CD4-positive, alpha-beta T cell treated with Interferon alpha-2 for 1 hour (primary cell): ENCODE data around the gene CHST12.
"Not testable (repeated sequence)": the region's sequence is repeated elsewhere in the genome, so short reads cannot be mapped to it uniquely, and the experiment has no call there.

Experiments
- DNase-seq, 2 donors: peaks; one replicate each; pipeline ENCODE4 v3.0.0-alpha.2; 2020 to 2022

The CHST12 gene

GRCh38 chr7:2466675-2467074, 63.3 kb downstream of the CHST12 start:
- no peak for DNase-seq

- no peak for DNase-seq
These were observed 64.8 kb downstream of the CHST12 start for GRCh38 chr7:2468227-2468626.

GRCh38 chr7:2469460-2470203, 66.2 kb downstream of the CHST12 start:
- DNase-seq = not testable (repeated sequence)

GRCh38 chr7:2470204-2471021, 67.0 kb downstream of the CHST12 start:
- no peak for DNase-seq

- DNase-seq = no peak
These were observed 67.6 kb downstream of the CHST12 start for GRCh38 chr7:2471022-2471329.

GRCh38 chr7:2471396-2471795, 68.0 kb downstream of the CHST12 start:
- no peak for DNase-seq

GRCh38 chr7:2472739-2473138, 69.3 kb downstream of the CHST12 start:
- DNase-seq = no peak

GRCh38 chr7:2473496-2474180, 70.2 kb downstream of the CHST12 start:
- DNase-seq = no peak

GRCh38 chr7:2474224-2474623, 70.8 kb downstream of the CHST12 start:
- no peak for DNase-seq

GRCh38 chr7:2474813-2475677, 71.6 kb downstream of the CHST12 start:
- DNase-seq = no peak

- DNase-seq = no peak
These were observed 72.2 kb downstream of the CHST12 start for GRCh38 chr7:2475678-2476015.

GRCh38 chr7:2476298-2476697, 72.9 kb downstream of the CHST12 start, which contains the start of gene GRIFIN:
Gene GRIFIN, minus strand, starts transcription at chr7:2476398. Its CDS starts 15 bp downstream, at chr7:2476383.
- DNase-seq = no peak

GRCh38 chr7:2476776-2477446, 73.5 kb downstream of the CHST12 start:
- DNase-seq = no peak

GRCh38 chr7:2477447-2478398, 74.3 kb downstream of the CHST12 start:
- DNase-seq = peak; percentile 66 to 71

- DNase-seq = no peak
These were observed 75.0 kb downstream of the CHST12 start for GRCh38 chr7:2478399-2478785.

GRCh38 chr7:2478800-2479199, 75.4 kb downstream of the CHST12 start:
- DNase-seq = no peak

GRCh38 chr7:2479276-2480069, 76.1 kb downstream of the CHST12 start:
- DNase-seq = no peak

- no peak for DNase-seq
These were observed 76.6 kb downstream of the CHST12 start for GRCh38 chr7:2480070-2480408.

- no peak for DNase-seq
These were observed 77.8 kb downstream of the CHST12 start for GRCh38 chr7:2481195-2481594.

GRCh38 chr7:2482725-2483451, 79.5 kb downstream of the CHST12 start:
- no peak for DNase-seq
